ENCODE data around the gene SYPL1. TPM values are rescaled to one million over a fixed set of nuclear protein-coding genes. Genes with fewer than 3 reads are reported as not detected.

Gene SYPL1
- total RNA-seq, 2 experiments from 2014 or later: 51.3 to 52.4 TPM

DNA sequence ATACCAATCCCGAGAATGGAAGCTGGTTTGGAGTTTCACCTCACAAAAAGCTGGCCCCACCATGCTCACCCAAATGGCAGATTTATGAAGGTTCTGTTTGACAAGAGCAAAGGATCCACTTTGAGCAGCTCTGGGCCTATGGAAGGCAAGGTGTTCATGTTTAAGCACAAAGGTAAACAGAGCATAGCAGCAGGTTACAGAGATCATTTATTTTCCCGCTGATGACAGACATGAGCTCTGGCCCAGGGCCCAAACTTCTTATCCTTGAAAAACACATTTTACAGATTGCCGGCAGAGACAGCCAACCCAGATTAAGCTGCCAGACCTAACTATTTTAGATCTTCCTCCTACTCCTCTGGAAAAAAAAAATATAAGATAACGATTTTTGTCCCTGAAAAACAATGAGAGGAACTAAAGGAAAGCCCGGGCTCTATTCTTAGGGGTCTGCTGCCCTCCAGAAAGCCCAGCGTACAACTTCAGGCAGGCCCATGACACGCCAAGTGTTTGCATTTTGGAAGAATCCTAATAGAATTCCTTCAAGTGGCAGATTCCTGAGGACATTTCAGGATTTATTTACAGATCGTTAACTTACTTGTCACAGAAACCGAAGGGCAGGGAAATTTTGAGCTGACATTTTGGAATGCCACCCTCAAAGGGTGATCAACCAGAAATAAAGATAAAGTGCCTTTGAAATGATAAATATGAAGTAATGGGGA is 40.0 kb downstream of the SYPL1 start:
- peak overlapping the region; percentile 76 for H3K4me3 Mint-ChIP-seq
- H3K4me1 Mint-ChIP-seq (ENCODE audit: low read depth): peaks cover 79% of the 10 kb centered on the region
- peaks cover 3% of the 10 kb centered on the region for H3K36me3 Mint-ChIP-seq (ENCODE audit: low read depth)
- DNase-seq (no peak), ATAC-seq (peak; percentile 17)
- H3K27ac Mint-ChIP-seq: peak overlapping the region; percentile 99
- POLR2A ChIA-PET: interaction anchor here (0.7 to 5.5 kb wide), 13 partner anchors 8 to 1059 kb away, joined by 3 to 66 read pairs (median 4); partner anchors contain the start of gene SYPL1
- H3K27me3 Mint-ChIP-seq (ENCODE audit: low read depth): no peaks in the 10 kb centered on the region
- H3K9me3 Mint-ChIP-seq (ENCODE audit: insufficient read depth): no peaks in the 10 kb centered on the region
- CTCF ChIA-PET: interaction anchor here (0.7 to 5.1 kb wide), 20 partner anchors 8 to 105 kb away, joined by 3 to 51 read pairs (median 5); partner anchors contain the start of gene SYPL1

DNA sequence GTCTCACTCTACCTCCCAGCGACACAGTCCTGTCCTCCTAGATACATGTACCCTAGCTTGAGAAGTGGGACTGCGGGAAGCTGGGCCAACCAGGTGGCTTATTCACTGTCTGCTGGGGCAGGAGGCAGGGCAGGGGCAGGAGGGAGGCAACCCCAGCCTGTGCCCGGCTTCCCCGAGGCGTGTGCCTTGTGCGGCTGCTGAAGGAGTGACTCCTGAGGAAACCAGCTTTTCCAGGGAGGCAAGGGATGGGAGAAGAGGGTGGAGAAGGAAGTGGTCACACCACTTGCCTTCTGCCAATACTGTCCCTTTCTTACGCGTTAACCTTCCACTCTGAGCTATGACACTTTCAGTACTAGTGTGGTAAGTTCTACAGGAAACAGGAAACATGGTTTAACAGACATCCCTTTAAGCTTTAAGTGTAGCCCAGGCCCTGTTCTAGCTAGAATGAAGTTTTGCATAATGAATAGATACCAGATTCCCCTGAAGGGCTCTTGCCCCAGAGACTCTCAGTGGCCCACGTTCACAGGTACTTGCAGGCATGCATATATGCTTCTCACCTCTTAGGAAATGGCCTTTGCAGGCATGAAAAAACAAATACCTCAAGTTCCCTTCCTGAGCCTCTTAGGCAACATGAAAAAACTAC is 40.6 kb downstream of the SYPL1 start:
- POLR2A ChIA-PET: interaction anchor here (0.6 to 5.5 kb wide), 13 partner anchors 9 to 540 kb away, joined by 3 to 66 read pairs (median 4); partner anchors contain the start of gene SYPL1
- H3K36me3 Mint-ChIP-seq (ENCODE audit: low read depth): peaks cover 3% of the 10 kb centered on the region
- H3K27me3 Mint-ChIP-seq (ENCODE audit: low read depth): no peaks in the 10 kb centered on the region
- H3K4me3 Mint-ChIP-seq: peak overlapping the region; percentile 76
- peaks cover 72% of the 10 kb centered on the region for H3K4me1 Mint-ChIP-seq (ENCODE audit: low read depth)
- H3K9me3 Mint-ChIP-seq (ENCODE audit: insufficient read depth): no peaks in the 10 kb centered on the region
- DNase-seq (peak; percentile 68), ATAC-seq (peak; percentile 98)
- CTCF ChIA-PET: interaction anchor here (0.7 to 5.1 kb wide), 20 partner anchors 9 to 106 kb away, joined by 3 to 51 read pairs (median 5); partner anchors contain the start of gene SYPL1
- peak overlapping the region; percentile 99 for H3K27ac Mint-ChIP-seq

DNA sequence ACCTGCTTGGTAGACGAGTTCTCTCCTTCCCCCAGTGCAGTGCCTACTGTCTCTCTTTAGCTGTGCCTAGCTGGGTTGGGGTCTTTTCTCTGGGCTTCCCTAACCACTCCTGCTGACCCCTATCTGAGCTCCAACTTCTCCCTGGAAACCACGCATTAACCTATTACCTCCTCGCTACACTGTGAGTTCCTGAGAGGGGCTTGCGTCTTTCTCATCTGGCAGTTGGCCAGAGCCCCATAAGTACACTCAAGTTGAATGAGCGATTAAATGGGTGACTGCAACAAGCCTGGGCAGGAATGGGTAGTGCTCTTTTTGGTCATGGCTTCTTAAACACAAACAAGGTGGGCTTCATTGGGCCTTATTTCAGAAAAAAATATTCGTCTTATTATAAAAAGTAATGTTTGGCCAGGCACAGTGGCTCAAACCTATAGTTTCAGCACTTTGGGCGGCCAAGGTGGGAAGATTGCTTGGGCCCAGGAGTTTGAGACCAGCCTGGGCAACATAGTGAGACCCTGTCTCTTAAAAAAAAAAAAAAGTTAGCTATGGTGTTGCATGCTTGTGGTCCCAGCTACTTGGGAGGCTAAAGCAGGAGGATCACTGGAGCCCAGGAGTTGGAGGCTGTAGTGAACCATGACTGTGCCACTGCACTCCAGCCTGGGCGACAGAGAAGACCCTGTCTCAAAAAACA is 41.4 kb downstream of the SYPL1 start:
- ATAC-seq: no peak
- no peaks in the 10 kb centered on the region for H3K9me3 Mint-ChIP-seq (ENCODE audit: insufficient read depth)
- peak overlapping the region; percentile 76 for H3K4me3 Mint-ChIP-seq
- H3K27ac Mint-ChIP-seq: peak overlapping the region; percentile 99
- H3K27me3 Mint-ChIP-seq (ENCODE audit: low read depth): no peaks in the 10 kb centered on the region
- DNase-seq: no peak
- H3K36me3 Mint-ChIP-seq (ENCODE audit: low read depth): peaks cover 3% of the 10 kb centered on the region
- ChIA-PET CTCF (interaction anchor here (1.0 to 5.1 kb wide), 11 partner anchors 10 to 107 kb away, joined by 3 to 51 read pairs (median 6); partner anchors contain the start of gene SYPL1), POLR2A (interaction anchor here (0.6 to 5.5 kb wide), 6 partner anchors 10 to 539 kb away, joined by 3 to 66 read pairs (median 6); partner anchors contain the start of gene SYPL1)
- peaks cover 64% of the 10 kb centered on the region for H3K4me1 Mint-ChIP-seq (ENCODE audit: low read depth)

DNA sequence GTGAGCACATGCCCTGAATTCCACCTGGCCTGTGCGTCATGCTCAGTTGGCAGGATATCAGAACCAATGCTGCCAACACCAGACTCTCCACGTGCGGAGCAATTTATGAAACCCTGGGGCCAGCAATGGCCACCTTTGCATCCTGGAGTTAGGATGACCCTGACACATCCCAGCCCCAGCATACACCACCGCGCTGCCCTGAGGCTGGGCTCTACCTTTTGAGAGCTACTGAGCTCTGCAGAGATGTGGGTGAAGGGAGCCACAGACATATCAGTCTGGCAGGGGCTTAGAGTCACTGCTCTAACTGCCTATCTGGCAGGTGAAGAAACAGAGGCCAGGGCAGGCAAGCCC is 41.9 kb downstream of the SYPL1 start:
- Mint-ChIP-seq H3K27ac (peak overlapping the region; percentile 78), H3K27me3 (ENCODE audit: low read depth) (no peaks in the 10 kb centered on the region), H3K4me1 (ENCODE audit: low read depth) (peaks cover 64% of the 10 kb centered on the region), H3K36me3 (ENCODE audit: low read depth) (peaks cover 3% of the 10 kb centered on the region), H3K4me3 (no peak overlapping the region), H3K9me3 (ENCODE audit: insufficient read depth) (no peaks in the 10 kb centered on the region)
- DNase-seq (no peak), ATAC-seq (no peak)
- CTCF ChIA-PET: interaction anchor here (4.6 to 5.1 kb wide), 2 partner anchors 13 to 84 kb away, joined by 48 to 51 read pairs; no protein-coding TSS in a partner anchor
- POLR2A ChIA-PET: interaction anchor here (5.5 kb wide), 1 partner anchor 42 kb away, joined by 66 read pairs; the partner anchor contains the start of gene SYPL1

DNA sequence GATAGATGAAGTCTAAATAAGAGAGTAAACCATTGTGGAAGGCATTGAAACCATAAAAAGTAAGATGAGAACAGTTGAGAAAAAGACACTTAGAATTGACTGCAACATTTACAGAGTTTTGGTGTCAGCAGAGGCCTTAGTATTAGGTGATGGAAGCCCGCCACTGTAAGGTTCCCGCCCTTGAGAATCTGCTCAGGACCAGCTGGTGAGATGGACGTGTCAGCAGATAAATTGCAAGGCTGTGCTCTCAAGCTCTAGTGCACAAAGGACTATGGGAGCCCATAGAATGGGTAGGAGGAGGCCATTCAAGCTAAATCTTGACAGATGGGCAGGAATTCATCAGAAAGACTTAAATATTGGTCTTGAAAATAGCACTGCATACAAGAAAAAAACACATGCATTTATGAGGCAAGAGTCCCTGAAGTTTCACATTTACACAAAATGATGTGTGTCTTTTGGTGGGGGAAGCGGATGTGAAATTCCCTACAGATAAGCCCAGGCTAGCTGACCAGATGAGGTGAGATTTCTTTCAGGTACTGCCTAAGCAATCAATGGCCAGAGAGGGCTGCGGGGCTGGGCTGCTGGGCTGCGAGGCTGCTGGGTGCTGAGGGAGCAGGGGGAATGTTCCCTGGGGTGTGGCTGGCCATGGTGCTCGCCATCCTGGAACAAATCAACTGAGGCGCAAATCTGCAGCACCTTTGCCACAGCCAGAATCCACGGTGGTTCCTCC is 42.5 kb downstream of the SYPL1 start:
- ATAC-seq (no peak), DNase-seq (no peak)
- Mint-ChIP-seq H3K4me1 (ENCODE audit: low read depth) (peaks cover 63% of the 10 kb centered on the region), H3K4me3 (no peak overlapping the region), H3K36me3 (ENCODE audit: low read depth) (peaks cover 3% of the 10 kb centered on the region), H3K9me3 (ENCODE audit: insufficient read depth) (no peaks in the 10 kb centered on the region), H3K27ac (peak overlapping the region; percentile 78), H3K27me3 (ENCODE audit: low read depth) (no peaks in the 10 kb centered on the region)
- ChIA-PET CTCF (interaction anchor here (4.6 to 5.1 kb wide), 2 partner anchors 12 to 85 kb away, joined by 48 to 51 read pairs; no protein-coding TSS in a partner anchor), POLR2A (interaction anchor here (5.5 kb wide), 1 partner anchor 42 kb away, joined by 66 read pairs; the partner anchor contains the start of gene SYPL1)

DNA sequence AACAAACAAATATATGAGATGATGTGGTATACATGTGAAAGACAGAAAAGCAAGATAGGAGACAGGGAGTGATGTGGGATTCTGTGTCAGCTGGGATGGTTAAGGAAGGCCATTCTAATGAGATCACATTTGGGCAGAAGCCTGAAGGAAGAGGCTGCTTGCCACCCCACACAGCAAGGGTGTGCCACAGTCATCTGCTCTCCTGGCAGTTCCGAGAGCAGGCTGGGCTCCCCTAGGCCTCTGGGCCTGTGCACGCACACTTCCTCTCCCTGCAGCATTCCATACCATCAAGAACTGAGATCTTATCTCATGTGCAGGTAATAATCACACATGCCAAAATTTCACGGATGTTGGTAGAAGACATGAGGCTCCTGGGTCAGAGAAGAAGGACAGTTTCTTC is 43.1 kb downstream of the SYPL1 start:
- POLR2A ChIA-PET: no interaction called here
- ATAC-seq: no peak
- H3K27ac Mint-ChIP-seq: peak overlapping the region; percentile 78

DNA sequence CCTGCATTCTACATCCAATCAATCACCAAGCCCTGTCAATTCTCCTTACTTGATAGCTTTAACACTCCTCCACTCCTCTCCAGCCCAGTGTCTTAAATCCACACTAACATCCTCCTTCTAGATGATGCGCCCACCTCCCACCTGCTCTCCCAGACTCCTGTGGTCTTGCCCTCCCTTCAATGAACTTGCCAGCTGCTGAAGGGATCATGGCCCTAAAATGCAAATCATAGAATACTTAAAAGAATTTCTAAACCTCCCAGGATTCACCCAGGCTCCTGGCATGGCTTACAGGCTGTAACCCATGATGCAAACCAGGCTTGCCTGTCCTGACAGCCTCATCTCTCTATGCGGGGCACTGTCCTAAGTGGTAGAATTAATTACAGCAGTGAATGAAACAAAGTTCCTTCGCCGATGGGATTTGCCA is 43.6 kb downstream of the SYPL1 start:
- H3K9me3 Mint-ChIP-seq (ENCODE audit: insufficient read depth): no peaks in the 10 kb centered on the region
- H3K36me3 Mint-ChIP-seq (ENCODE audit: low read depth): peaks cover 3% of the 10 kb centered on the region
- H3K27ac Mint-ChIP-seq: peak overlapping the region; percentile 5
- no peaks in the 10 kb centered on the region for H3K27me3 Mint-ChIP-seq (ENCODE audit: low read depth)
- no peak overlapping the region for H3K4me3 Mint-ChIP-seq
- ChIA-PET POLR2A (interaction anchor here (1.6 kb wide), 1 partner anchor 43 kb away, joined by 7 read pairs; the partner anchor contains the start of gene SYPL1), CTCF (interaction anchor here (1.2 to 1.6 kb wide), 2 partner anchors 10 to 85 kb away, joined by 5 to 10 read pairs; no protein-coding TSS in a partner anchor)
- peaks cover 59% of the 10 kb centered on the region for H3K4me1 Mint-ChIP-seq (ENCODE audit: low read depth)
- ATAC-seq (no peak), DNase-seq (no peak)

More for the DNA sequence above, 43.1 kb downstream of the SYPL1 start:
- no peaks in the 10 kb centered on the region for H3K27me3 Mint-ChIP-seq (ENCODE audit: low read depth)
- peaks cover 3% of the 10 kb centered on the region for H3K36me3 Mint-ChIP-seq (ENCODE audit: low read depth)
- H3K4me3 Mint-ChIP-seq: no peak overlapping the region
- peaks cover 59% of the 10 kb centered on the region for H3K4me1 Mint-ChIP-seq (ENCODE audit: low read depth)
- H3K9me3 Mint-ChIP-seq (ENCODE audit: insufficient read depth): no peaks in the 10 kb centered on the region
- DNase-seq: no peak
- CTCF ChIA-PET: interaction anchor here (4.6 kb wide), 1 partner anchor 85 kb away, joined by 51 read pairs; no protein-coding TSS in a partner anchor

DNA sequence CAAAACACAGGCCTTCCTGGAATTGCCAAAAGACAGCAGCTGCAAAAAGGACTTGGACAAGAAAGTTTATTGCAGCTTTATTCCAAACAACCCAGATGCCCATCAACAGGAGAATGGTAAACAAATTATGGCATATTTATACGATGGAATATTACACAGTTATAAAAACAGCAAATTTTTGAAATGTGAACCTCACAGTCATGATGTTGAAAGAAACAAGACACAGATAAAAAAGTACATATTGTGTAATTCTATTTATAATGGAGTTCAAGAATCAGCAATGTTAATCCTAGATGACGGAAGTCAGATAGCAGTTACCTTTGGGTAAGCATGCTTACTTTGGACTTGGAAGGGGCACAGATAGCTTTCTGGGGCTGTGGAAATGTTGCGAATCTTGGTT is 44.4 kb downstream of the SYPL1 start:
- Mint-ChIP-seq H3K4me1 (ENCODE audit: low read depth) (peaks cover 59% of the 10 kb centered on the region), H3K9me3 (ENCODE audit: insufficient read depth) (no peaks in the 10 kb centered on the region), H3K4me3 (no peak overlapping the region), H3K36me3 (ENCODE audit: low read depth) (peaks cover 3% of the 10 kb centered on the region), H3K27me3 (ENCODE audit: low read depth) (no peaks in the 10 kb centered on the region), H3K27ac (no peak overlapping the region)
- ChIA-PET POLR2A (interaction anchor here (1.6 kb wide), 1 partner anchor 44 kb away, joined by 7 read pairs; the partner anchor contains the start of gene SYPL1), CTCF (interaction anchor here (1.0 to 1.6 kb wide), 3 partner anchors 10 to 98 kb away, joined by 3 to 10 read pairs (median 5); no protein-coding TSS in a partner anchor)
- DNase-seq (no peak), ATAC-seq (no peak)

DNA sequence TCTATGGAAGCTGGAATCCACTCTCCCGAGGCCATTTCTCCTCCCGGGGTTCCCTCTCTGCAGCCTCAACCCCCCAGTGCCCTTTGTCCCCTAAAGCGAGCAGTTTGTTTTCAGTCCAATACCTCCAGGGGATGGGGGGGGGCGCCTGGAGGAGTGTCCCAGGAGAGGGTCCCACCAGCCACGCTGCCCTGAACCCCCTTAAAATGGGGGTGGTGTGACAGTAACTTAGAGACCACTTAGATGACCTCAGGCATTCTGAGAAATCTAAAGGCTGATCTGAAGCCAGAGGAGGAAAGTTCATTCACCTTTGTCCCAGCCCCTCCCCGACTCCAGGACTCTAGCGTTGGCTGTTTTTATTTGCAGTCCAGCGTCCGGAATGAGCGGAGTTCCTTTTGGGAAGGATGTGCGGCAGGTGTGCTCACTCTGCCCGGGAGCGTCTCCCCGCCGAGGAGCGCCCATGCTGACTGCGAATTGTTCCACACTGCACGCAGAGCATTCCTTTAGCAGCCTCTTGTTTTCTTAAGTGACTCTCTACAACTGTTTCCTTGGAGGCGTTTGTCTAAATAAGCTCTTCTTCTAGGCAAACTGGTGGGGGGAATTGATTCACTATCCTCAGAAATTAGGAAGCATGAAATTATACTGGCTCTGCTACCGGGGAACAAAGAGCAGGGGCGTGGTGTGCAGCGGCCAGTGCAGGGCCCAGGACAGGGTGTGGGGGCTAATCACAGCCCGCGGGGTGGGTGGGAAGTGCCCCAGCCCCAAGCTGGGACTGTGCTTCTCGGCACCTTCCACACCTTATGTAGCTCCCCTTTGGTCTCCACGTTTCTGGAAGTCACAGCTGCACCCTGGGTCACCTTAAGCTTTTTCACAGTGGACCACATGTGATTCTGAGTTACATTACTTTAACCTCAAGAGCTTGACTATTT is 46.3 kb downstream of the SYPL1 start:
- Mint-ChIP-seq H3K4me3 (no peak overlapping the region), H3K27ac (no peak overlapping the region), H3K36me3 (ENCODE audit: low read depth) (peaks cover 3% of the 10 kb centered on the region), H3K9me3 (ENCODE audit: insufficient read depth) (no peaks in the 10 kb centered on the region), H3K27me3 (ENCODE audit: low read depth) (no peaks in the 10 kb centered on the region), H3K4me1 (ENCODE audit: low read depth) (peaks cover 52% of the 10 kb centered on the region)
- ChIA-PET POLR2A (interaction anchor here (0.9 kb wide), 1 partner anchor 47 kb away, joined by 3 read pairs; the partner anchor contains the start of gene SYPL1), CTCF (interaction anchor here (1.3 kb wide), 1 partner anchor 46 kb away, joined by 3 read pairs; the partner anchor contains the start of gene SYPL1)
- DNase-seq (no peak), ATAC-seq (no peak)

Measured in activated CD8-positive, alpha-beta T cell treated with anti-CD3 and anti-CD28 coated beads, Interleukin-2, amount 10 ng/mL, durations not matched to agents 7 days and 5 days (primary cell).